Lower leg skin (tissue), 4 donors: ENCODE measurements around the gene PEX5L. TPM values are rescaled to one million over a fixed set of nuclear protein-coding genes. Genes with fewer than 3 reads are reported as not detected.

Experiments used
- DNase-seq, 2 donors: peaks; one replicate each; pipeline ENCODE4 v3.0.0-alpha.2; 2019; ENCODE audit warnings: low spot score in 2 of 2
- H3K4me3 ChIP-seq: fragments of 200-600 bp; sonication (generic); 2 replicates; pipeline ENCODE4 v1.5.1; 2017; ENCODE audit warnings: mild to moderate bottlenecking, low read depth; ENCODE audit not compliant: poor library complexity, severe bottlenecking
- POLR2A ChIP-seq, 2 donors: fragments of 450-650 bp; IDR thresholded peaks; one replicate each; pipeline ENCODE4 v1.6.1; 2016 to 2017; ENCODE audit warnings: antibody characterized with exemption in 2 of 2, mild to moderate bottlenecking in 1 of 2, moderate library complexity in 1 of 2
- WGBS, 2 donors: methylation state at CpG; one replicate each; pipeline ENCODE4 v1.1.5; 2018; 5-methylcytosine and 5-hydroxymethylcytosine counted together
- intact Hi-C: fragments of 100-400 bp; cut with DNase I; formaldehyde crosslinking; loops from one replicate; pipeline ENCODE4 v1.15.0; 2023; ENCODE audit warnings: low total_unique reads
- total RNA-seq, 4 donors: library from RNA; depleted of rRNA; stranded (reverse); fragments of >200 nt; gene quantifications; one replicate each; pipeline ENCODE4 v1.1.0, GENCODE V29; 2016
- TF ChIP-seq, protein P1 (sequence below), 3 donors: fragments of 450-650 bp; IDR thresholded peaks; one replicate each; pipeline ENCODE4 v1.5.1; 2016; ENCODE audit warnings: antibody characterized with exemption in 3 of 3, mild to moderate bottlenecking in 3 of 3, moderate library complexity in 2 of 3

PEX5L gene
- total RNA-seq, 4 donors from 2014 or later: not detected

DNA sequence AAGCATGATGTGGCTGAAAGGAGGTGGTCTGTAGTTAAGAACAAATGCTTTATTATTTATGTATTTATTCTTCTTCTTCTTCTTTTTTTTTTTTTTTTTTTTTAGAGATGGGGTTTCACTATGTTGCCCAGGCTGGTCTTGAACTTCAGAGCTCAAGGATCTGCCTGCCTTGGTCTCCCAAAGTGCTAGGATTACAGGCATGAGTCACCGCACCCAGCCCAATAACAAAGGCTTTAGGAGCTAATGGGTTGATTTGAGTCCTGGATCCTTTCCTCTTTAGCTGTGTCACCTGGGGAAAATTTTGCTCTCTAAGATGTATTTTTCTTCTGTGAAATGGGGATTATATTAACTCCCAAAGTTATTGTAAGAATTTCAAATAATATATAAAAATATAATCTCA lies 168.8 kb downstream of the PEX5L start:
- 86 to 100% methylated on average over 1 of the region's 1 CpG for WGBS, 2 donors
- intact Hi-C loops: no loop called here
- no peak for DNase-seq
- no peak for TF ChIP-seq POLR2A (IDR thresholded peaks at IDR 0.05)
- TF ChIP-seq, protein P1, sequence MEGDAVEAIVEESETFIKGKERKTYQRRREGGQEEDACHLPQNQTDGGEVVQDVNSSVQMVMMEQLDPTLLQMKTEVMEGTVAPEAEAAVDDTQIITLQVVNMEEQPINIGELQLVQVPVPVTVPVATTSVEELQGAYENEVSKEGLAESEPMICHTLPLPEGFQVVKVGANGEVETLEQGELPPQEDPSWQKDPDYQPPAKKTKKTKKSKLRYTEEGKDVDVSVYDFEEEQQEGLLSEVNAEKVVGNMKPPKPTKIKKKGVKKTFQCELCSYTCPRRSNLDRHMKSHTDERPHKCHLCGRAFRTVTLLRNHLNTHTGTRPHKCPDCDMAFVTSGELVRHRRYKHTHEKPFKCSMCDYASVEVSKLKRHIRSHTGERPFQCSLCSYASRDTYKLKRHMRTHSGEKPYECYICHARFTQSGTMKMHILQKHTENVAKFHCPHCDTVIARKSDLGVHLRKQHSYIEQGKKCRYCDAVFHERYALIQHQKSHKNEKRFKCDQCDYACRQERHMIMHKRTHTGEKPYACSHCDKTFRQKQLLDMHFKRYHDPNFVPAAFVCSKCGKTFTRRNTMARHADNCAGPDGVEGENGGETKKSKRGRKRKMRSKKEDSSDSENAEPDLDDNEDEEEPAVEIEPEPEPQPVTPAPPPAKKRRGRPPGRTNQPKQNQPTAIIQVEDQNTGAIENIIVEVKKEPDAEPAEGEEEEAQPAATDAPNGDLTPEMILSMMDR (IDR thresholded peaks at IDR 0.05): no peak
- H3K4me3 ChIP-seq: no peak overlapping the region

DNA sequence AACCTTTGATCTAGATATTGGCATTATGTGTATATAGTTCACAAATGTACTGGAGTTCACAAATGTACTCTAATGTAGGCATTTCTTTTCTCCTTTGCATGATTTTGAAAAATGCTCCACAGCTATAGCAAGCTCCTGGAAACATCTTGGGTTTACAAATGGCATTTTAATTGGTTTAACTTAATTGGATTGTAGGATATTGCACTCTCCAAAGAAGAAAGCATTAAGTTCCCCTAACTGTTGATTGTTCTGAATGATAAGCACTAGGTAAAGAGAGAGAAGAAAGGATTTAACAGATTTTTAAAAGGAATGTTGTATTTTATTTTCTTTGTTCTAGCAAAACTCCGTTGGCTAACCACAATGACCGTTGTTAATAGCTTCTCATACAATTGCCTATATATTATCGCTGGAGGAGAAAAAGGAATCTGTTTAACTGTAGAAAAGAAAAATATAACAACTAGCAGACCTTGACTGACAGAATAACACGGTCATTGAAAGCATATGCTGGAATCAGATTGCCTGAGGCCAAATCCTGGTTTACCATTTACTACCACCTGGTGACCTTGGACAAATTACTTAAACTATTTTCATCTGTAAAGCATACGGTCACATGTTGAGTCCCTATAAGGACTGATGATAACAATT lies 170.8 kb downstream of the PEX5L start:
- DNase-seq: no peak
- TF ChIP-seq, protein P1 (IDR thresholded peaks at IDR 0.05): no peak
- TF ChIP-seq POLR2A (IDR thresholded peaks at IDR 0.05): no peak
- WGBS, 2 donors: 49 to 54% methylated on average over 5 of the region's 5 CpGs
- no peak overlapping the region for H3K4me3 ChIP-seq
- intact Hi-C loops: no loop called here

DNA sequence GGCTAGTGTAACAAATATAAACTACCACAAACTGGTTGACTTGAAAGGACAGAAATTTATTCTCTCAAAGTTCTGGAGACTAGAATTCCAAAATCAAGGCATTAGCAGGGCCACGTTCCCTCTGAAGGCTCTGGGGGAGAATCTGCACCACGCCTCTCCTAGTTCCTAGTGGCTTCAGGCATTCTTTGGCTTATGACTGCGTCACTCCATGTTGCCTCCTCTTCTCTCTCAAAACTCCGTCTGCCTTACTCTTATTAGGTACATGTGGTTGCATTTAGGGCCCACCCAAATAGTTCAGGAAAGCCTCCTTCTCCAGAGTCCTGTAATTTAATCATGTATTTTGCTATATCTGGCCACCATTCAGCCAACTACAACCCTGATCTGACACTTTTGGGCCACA lies 174.8 kb downstream of the PEX5L start:
- H3K4me3 ChIP-seq: no peak overlapping the region
- WGBS, 2 donors: 60 to 67% methylated on average over 4 of the region's 4 CpGs
- TF ChIP-seq, protein P1 (IDR thresholded peaks at IDR 0.05): no peak
- no peak for TF ChIP-seq POLR2A (IDR thresholded peaks at IDR 0.05)
- intact Hi-C loops: no loop called here
- DNase-seq: no peak

DNA sequence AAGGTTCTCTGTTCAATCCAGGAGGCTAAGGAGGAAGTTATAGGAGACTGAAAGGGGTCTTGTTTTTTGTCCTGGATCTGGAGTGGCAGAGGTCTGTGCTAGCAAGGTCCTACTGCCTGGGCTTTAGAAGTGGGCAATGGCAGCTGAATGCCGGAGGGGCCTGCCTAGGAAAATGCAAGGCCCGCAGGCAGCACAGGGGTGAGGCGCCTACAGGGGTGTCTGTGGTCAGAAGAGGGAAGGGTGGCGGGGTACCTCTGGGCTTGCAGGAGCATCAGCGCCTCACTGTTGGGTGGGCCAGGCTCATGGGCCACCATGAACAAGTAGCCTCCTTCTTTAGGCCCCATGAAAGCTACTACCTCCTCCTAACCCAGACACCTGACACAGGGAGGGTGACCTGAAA lies 175.4 kb downstream of the PEX5L start:
- WGBS, 2 donors: 90 to 94% methylated on average over 5 of the region's 5 CpGs
- DNase-seq: no peak

DNA sequence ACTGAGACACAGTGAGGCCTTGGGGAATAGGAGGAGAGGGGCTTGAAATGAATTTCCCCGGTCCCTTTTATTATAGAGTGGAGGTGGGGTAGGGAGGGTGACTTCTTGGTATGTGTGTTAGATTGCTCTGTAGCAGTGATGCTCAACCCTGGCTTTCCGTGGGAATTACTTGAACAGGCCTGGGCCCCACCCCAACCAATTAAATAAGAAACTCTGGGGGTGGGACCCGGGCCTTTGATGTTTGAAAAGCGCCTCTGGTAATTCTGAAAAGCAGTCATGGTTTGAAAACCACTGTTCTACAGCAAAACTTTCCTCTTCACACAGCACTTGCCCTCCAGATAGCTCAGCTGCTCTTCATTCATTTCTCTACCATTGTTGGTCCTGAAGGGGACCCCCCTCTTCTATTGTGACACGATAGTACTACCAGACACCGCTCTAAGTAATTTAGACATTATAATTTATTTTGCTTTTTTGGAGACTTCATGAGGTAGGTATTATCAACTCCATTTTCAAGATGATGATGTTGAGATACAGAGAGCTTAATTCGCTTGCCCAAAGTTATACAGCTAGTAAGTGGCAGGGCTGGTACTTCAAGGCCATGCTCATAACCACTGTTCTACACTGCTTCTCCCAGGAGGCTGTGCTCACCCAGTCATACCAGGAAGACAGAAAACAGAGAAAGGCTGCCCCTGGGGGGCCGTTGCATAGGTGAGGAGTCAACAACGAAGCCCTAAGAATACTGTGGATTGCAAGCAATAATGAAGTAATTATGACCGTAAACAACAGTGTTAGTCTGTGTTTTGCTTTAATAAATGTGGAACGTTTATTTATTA lies 176.2 kb downstream of the PEX5L start:
- 65 to 71% methylated on average over 11 of the region's 11 CpGs for WGBS, 2 donors
- TF ChIP-seq, protein P1 (IDR thresholded peaks at IDR 0.05): no peak
- TF ChIP-seq POLR2A (IDR thresholded peaks at IDR 0.05): no peak
- H3K4me3 ChIP-seq: no peak overlapping the region
- no peak for DNase-seq
- intact Hi-C loops: no loop called here

More for the DNA sequence above, 175.4 kb downstream of the PEX5L start:
- no peak overlapping the region for H3K4me3 ChIP-seq
- intact Hi-C loops: no loop called here
- TF ChIP-seq POLR2A (IDR thresholded peaks at IDR 0.05): no peak
- TF ChIP-seq, protein P1 (IDR thresholded peaks at IDR 0.05): no peak
